Ishikawa (cell line): ENCODE results near the gene DAND5.

Experiments used
- CEBPB ChIP-seq: IDR thresholded peaks from 2 replicates; pipeline ENCODE4 v1.6.1; 2012
- EGR1 ChIP-seq: IDR thresholded peaks from 2 replicates; pipeline ENCODE4 v1.6.1; 2012
- EP300 ChIP-seq: IDR thresholded peaks from 2 replicates; pipeline ENCODE4 v1.6.1; 2012; ENCODE audit warnings: borderline replicate concordance
- MAX ChIP-seq: IDR thresholded peaks from 2 replicates; pipeline ENCODE4 v1.6.1; 2012
- RAD21 ChIP-seq: IDR thresholded peaks from 2 replicates; pipeline ENCODE4 v1.6.1; 2012; ENCODE audit warnings: low read depth
- TAF1 ChIP-seq: IDR thresholded peaks from 2 replicates; pipeline ENCODE4 v1.6.1; 2012; ENCODE audit warnings: low read depth, mild to moderate bottlenecking
- TEAD4 ChIP-seq: IDR thresholded peaks from 2 replicates; pipeline ENCODE4 v1.6.1; 2012
- ZBTB7A ChIP-seq: IDR thresholded peaks from 2 replicates; pipeline ENCODE4 v1.6.1; 2012; ENCODE audit warnings: low read depth

DNA sequence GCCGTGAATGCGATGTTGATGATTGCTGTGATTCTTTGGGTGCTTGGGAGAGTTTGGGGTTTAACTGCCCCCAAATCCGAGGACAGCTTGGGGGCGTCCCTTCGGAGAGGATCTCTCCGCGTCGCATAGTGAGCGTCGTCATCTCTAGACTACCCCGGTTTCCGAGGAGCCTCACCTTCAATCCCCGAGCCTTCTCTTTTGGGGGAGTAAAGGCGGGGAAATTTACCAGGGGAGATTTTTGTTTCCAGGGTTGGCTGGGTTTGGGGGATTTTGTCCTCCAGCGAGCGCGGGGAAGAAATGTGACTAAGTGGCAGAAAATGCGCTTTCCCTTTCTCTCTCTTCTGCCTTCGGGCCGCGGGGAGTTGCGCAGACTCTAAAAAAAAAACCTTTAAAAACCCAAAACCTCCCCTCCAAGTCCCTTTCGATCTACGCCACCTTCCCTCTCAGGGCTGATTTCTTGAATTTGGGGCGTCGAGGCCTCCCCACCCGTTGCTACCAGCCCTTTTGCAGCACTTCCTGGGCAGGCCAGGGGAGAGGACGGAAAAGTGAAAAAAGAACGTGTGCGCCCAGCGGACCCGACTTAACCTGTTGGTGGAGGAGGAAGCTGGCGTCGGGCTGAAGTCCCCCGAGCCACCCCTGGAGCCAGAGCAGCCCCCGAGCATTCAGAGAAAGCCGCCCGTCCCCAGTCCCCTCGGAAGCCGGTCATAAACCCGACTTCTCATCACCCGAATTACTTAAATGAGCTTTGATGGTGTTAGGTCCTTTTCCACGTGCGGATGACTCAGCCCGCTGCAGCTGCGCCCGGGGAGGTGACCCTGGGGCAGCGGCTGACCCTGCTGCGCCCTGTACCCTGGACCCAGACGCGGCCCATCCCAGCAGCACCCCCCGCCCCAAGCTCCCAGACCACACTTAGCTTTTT lies 43.6 kb downstream of the DAND5 start:
- TF ChIP-seq RAD21 (no peak), MAX (no peak), ZBTB7A (peak; percentile 14; the same call in 1 of the 2 replicates), EGR1 (no peak), TEAD4 (no peak), TAF1 (no peak), EP300 (no peak), CEBPB (no peak)
